SHP77 (cell line): ENCODE data around the gene UNCX.

ENCODE experiments used
- DNase-seq, 2 experiments: peaks; one replicate each; lab custom pipeline; 2025; lab: John Stamatoyannopoulos, UW

The UNCX gene

GRCh38 chr7:1243964-1244416, 11.3 kb downstream of the UNCX start:
- DNase-seq, result no peak

- no peak for DNase-seq
Measured at GRCh38 chr7:1244700-1245523, 12.2 kb downstream of the UNCX start.

- DNase-seq, result no peak
Measured at GRCh38 chr7:1245524-1246050, 12.9 kb downstream of the UNCX start.

GRCh38 chr7:1246160-1246870, 13.6 kb downstream of the UNCX start:
- no peak for DNase-seq

GRCh38 chr7:1246871-1247526, 14.3 kb downstream of the UNCX start:
- no peak for DNase-seq

- DNase-seq, result peak; percentile 56 to 71
Measured at GRCh38 chr7:1247527-1248041, 14.9 kb downstream of the UNCX start.

GRCh38 chr7:1248143-1248915, 15.7 kb downstream of the UNCX start:
- no peak for DNase-seq

GRCh38 chr7:1248916-1249581, 16.4 kb downstream of the UNCX start:
- DNase-seq, result no peak

GRCh38 chr7:1249731-1250130, 17.1 kb downstream of the UNCX start:
- DNase-seq, result no peak

- no peak for DNase-seq
Measured at GRCh38 chr7:1250901-1251300, 18.2 kb downstream of the UNCX start.

GRCh38 chr7:1251796-1252539, 19.3 kb downstream of the UNCX start:
- DNase-seq, result peak in 1 of 2 experiments; percentile 44

- DNase-seq, result no peak
Measured at GRCh38 chr7:1252540-1253090, 19.9 kb downstream of the UNCX start.

- no peak for DNase-seq
Measured at GRCh38 chr7:1253681-1254181, 21.1 kb downstream of the UNCX start.

- DNase-seq, result no peak
Measured at GRCh38 chr7:1254281-1255079, 21.8 kb downstream of the UNCX start.

GRCh38 chr7:1255080-1255816, 22.6 kb downstream of the UNCX start:
- DNase-seq, result no peak

GRCh38 chr7:1255817-1256340, 23.2 kb downstream of the UNCX start:
- DNase-seq, result no peak

GRCh38 chr7:1256621-1257020, 23.9 kb downstream of the UNCX start:
- no peak for DNase-seq

GRCh38 chr7:1257221-1257620, 24.5 kb downstream of the UNCX start:
- no peak for DNase-seq
